ENCODE data around the gene DOCK4.

Gene DOCK4

DNA sequence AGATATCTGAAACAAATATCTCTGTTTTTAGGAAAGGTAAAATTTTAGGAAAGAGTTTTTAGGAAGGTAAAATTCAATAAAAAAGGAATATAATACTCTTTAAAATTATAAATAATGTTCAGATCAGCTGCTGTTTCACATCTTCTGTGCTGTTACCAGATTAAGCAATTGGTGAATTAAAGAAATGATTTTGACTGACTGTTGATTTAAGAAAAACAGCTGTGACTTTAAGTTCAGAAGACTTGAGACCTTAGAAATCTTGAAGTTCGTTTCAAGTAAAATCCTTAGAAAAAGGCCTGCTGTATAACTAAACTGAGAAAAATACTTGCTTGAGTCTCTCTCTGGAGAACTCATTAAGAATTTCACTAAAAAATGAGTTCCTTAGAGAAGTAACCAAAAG lies 250.6 kb downstream of the DOCK4 start:
- no peaks in the 10 kb centered on the region for H3K9me3 ChIP-seq (ENCODE audit: control insufficient read depth in 2 of 2, low read length in 2 of 2)
- H3K4me1 ChIP-seq (ENCODE audit: control insufficient read depth in 2 of 2, insufficient read depth in 2 of 2, low read length in 2 of 2), result no peaks in the 10 kb centered on the region
- no peaks in the 10 kb centered on the region for H3K27me3 ChIP-seq (ENCODE audit: control insufficient read depth in 2 of 2, insufficient read depth in 2 of 2, low read length in 2 of 2)
- no peak overlapping the region for H3K9ac ChIP-seq (ENCODE audit: low read depth in 1 of 2, low read length in 2 of 2)
- H3K4me3 ChIP-seq (ENCODE audit: low read length in 2 of 2), result no peak overlapping the region
- H3K27ac ChIP-seq (ENCODE audit: low read depth in 2 of 2, low read length in 2 of 2), result no peak overlapping the region
- no peaks in the 10 kb centered on the region for H3K36me3 ChIP-seq (ENCODE audit: control insufficient read depth in 2 of 2, insufficient read depth in 2 of 2, low read length in 2 of 2)

DNA sequence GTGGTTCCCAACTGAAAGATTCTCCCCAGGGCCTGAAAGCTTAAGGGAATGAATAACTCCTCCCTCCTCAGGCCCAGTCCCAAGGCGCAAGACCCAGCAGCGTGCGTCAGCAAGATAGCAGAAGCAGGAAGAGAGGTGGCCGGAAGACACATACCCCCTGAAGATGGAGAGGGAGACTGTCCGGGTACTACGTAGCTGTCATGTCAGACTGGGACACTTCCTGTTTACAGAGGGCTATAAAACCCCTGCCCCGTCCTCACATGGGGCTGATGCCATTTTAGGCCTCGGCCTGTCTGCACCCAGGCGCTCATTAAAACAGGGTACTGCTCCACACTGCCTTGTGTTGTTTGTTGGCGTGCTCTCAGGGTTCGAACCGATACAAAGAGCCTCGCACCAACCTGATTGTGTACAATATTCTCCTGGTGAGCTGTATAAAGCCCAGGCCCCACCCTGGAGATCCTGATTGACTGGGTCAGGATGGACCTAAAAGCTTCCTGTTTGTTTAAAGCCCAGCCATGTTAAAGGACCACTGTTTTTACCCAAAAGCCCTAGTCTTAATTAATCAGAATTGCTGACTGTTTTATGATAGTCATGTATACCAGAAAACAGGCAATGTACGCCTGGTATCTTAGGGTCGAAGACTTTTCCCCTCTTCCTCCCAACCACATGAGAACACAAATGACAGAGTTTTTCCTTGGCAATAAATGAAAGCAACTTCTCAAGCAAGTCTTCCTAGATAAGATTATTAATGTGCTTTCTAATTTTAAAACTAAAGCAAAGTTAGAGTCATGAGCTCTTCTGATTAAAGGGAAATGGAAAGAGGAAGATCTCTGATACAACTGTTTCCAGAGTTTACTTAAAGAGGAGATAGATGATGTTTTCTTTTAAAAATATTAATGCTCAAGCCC lies 251.5 kb downstream of the DOCK4 start:
- Histone ChIP-seq H3K4me1 (ENCODE audit: control insufficient read depth in 2 of 2, insufficient read depth in 2 of 2, low read length in 2 of 2) (no peaks in the 10 kb centered on the region), H3K27ac (ENCODE audit: low read depth in 2 of 2, low read length in 2 of 2) (no peak overlapping the region), H3K4me3 (ENCODE audit: low read length in 2 of 2) (no peak overlapping the region), H3K36me3 (ENCODE audit: control insufficient read depth in 2 of 2, insufficient read depth in 2 of 2, low read length in 2 of 2) (no peaks in the 10 kb centered on the region), H3K27me3 (ENCODE audit: control insufficient read depth in 2 of 2, insufficient read depth in 2 of 2, low read length in 2 of 2) (no peaks in the 10 kb centered on the region), H3K9me3 (ENCODE audit: control insufficient read depth in 2 of 2, low read length in 2 of 2) (no peaks in the 10 kb centered on the region), H3K9ac (ENCODE audit: low read depth in 1 of 2, low read length in 2 of 2) (no peak overlapping the region)

DNA sequence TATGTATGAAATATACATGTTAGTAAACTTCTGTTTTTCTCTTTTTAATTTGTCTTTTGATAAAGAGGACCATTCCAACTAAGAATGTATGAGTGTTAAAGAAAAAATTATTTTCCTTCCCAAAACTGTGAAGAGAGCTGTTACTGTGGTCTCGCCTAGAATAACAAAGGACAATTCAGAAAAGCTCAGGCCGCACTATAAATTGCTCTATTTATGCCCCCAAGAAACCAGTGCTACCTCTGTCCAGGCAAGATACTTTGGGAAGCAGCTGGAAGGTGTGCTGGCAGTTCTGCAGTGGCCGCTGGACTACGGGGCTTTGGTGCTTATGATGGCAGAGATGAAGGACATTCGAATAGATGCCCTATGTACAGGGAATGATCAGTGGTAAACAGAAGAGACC lies 252.1 kb downstream of the DOCK4 start:
- Histone ChIP-seq H3K27ac (ENCODE audit: low read depth in 2 of 2, low read length in 2 of 2) (no peak overlapping the region), H3K9ac (ENCODE audit: low read depth in 1 of 2, low read length in 2 of 2) (no peak overlapping the region)

DNA sequence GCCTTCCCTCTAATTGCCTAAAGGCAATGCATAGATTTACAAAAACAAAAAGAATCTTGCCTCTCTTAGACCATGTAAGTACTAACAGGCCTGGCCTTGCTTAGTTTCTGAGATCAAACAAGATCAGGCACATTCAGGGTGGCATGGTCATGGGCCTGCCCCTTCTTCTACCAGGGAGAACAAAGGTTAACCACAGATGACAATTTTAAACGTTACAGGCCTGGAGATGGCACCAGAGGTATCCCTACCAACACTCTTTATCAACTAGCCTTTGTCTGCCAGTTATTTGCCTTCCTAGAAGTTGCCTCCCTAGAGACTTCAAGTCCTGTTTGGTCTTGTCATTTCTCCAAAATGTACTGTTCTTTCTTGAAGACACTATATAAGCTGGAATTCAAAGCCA lies 252.6 kb downstream of the DOCK4 start:
- H3K9me3 ChIP-seq (ENCODE audit: control insufficient read depth in 2 of 2, low read length in 2 of 2), result no peaks in the 10 kb centered on the region
- H3K9ac ChIP-seq (ENCODE audit: low read depth in 1 of 2, low read length in 2 of 2), result no peak overlapping the region
- H3K4me1 ChIP-seq (ENCODE audit: control insufficient read depth in 2 of 2, insufficient read depth in 2 of 2, low read length in 2 of 2), result no peaks in the 10 kb centered on the region
- no peaks in the 10 kb centered on the region for H3K36me3 ChIP-seq (ENCODE audit: control insufficient read depth in 2 of 2, insufficient read depth in 2 of 2, low read length in 2 of 2)
- no peak overlapping the region for H3K27ac ChIP-seq (ENCODE audit: low read depth in 2 of 2, low read length in 2 of 2)
- no peaks in the 10 kb centered on the region for H3K27me3 ChIP-seq (ENCODE audit: control insufficient read depth in 2 of 2, insufficient read depth in 2 of 2, low read length in 2 of 2)
- H3K4me3 ChIP-seq (ENCODE audit: low read length in 2 of 2), result no peak overlapping the region

More for the DNA sequence above, 252.1 kb downstream of the DOCK4 start:
- Histone ChIP-seq H3K4me3 (ENCODE audit: low read length in 2 of 2) (no peak overlapping the region), H3K4me1 (ENCODE audit: control insufficient read depth in 2 of 2, insufficient read depth in 2 of 2, low read length in 2 of 2) (no peaks in the 10 kb centered on the region), H3K27me3 (ENCODE audit: control insufficient read depth in 2 of 2, insufficient read depth in 2 of 2, low read length in 2 of 2) (no peaks in the 10 kb centered on the region), H3K9me3 (ENCODE audit: control insufficient read depth in 2 of 2, low read length in 2 of 2) (no peaks in the 10 kb centered on the region), H3K36me3 (ENCODE audit: control insufficient read depth in 2 of 2, insufficient read depth in 2 of 2, low read length in 2 of 2) (no peaks in the 10 kb centered on the region)

DNA sequence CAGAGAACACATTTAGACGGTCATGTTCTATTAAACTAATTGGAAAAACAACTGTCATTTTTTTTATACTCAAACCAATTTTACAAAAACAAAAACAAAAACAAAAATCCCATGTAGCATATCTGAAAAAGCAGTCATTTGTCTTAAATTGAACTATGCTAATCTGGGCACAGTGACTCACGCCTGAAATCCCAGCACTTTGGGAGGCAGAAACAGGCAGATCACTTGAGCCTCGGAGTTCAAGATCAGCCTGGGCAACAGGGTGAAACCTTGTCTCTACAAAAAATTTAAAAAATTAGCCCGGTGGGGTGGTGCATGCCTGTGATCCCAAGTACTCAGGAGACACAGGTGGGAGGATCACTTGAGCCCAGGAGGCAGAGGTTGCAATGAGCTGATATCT lies 253.4 kb downstream of the DOCK4 start:
- no peaks in the 10 kb centered on the region for H3K36me3 ChIP-seq (ENCODE audit: control insufficient read depth in 2 of 2, insufficient read depth in 2 of 2, low read length in 2 of 2)
- H3K4me1 ChIP-seq (ENCODE audit: control insufficient read depth in 2 of 2, insufficient read depth in 2 of 2, low read length in 2 of 2), result no peaks in the 10 kb centered on the region
- H3K4me3 ChIP-seq (ENCODE audit: low read length in 2 of 2), result no peak overlapping the region
- H3K27me3 ChIP-seq (ENCODE audit: control insufficient read depth in 2 of 2, insufficient read depth in 2 of 2, low read length in 2 of 2), result no peaks in the 10 kb centered on the region
- H3K9me3 ChIP-seq (ENCODE audit: control insufficient read depth in 2 of 2, low read length in 2 of 2), result no peaks in the 10 kb centered on the region
- H3K27ac ChIP-seq (ENCODE audit: low read depth in 2 of 2, low read length in 2 of 2), result no peak overlapping the region
- H3K9ac ChIP-seq (ENCODE audit: low read depth in 1 of 2, low read length in 2 of 2), result no peak overlapping the region

DNA sequence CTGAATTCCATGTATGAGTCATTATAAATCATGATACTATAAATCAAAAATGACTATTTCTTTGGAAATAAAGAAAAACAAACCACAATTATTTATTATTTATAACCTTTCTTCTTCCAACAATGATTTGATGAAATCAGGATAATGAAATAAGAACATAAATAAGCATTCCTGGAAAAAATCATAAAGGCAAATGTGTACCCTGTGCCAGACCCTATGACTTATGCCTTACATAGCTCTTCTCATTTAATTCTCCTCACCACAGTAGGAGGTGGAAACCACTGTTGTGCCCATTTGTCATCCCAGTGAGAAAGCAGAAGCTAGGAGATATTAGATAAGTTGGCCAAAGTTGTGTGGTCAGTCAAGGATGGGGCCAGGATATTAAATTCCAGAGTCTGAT lies 255.1 kb downstream of the DOCK4 start:
- Histone ChIP-seq H3K27me3 (ENCODE audit: control insufficient read depth in 2 of 2, insufficient read depth in 2 of 2, low read length in 2 of 2) (no peaks in the 10 kb centered on the region), H3K9ac (ENCODE audit: low read depth in 1 of 2, low read length in 2 of 2) (no peak overlapping the region), H3K4me1 (ENCODE audit: control insufficient read depth in 2 of 2, insufficient read depth in 2 of 2, low read length in 2 of 2) (no peaks in the 10 kb centered on the region), H3K27ac (ENCODE audit: low read depth in 2 of 2, low read length in 2 of 2) (no peak overlapping the region), H3K36me3 (ENCODE audit: control insufficient read depth in 2 of 2, insufficient read depth in 2 of 2, low read length in 2 of 2) (no peaks in the 10 kb centered on the region), H3K4me3 (ENCODE audit: low read length in 2 of 2) (no peak overlapping the region), H3K9me3 (ENCODE audit: control insufficient read depth in 2 of 2, low read length in 2 of 2) (no peaks in the 10 kb centered on the region)

DNA sequence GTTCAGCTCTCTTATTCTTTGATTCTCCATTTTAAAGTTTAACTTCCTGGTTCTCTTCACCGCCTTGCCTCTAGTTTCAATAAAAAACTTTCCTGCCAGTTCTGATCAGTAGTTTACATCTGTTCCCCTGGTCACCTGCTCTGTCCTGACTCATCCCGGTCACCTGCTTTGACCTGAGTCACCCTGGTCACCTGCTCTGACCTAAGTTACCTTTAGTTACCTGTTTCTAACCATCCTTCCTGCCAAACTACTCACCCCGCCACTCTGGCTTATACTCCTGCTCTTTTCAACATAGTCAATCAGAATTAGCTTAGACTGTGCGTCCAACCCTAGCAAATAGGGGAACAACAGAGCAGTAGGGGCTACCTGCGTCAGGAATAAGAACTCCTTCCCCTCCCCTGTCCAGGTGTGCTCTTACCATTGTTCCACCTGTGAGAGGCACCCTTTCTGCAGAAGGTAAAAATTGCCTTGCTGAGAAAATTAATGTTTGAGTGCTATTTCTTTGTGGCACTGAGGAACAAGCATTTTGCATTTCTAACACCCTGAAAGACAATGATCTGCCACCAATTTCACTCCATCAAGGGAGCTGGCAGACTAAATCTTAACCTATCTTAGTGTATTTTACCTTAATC lies 263.6 kb downstream of the DOCK4 start:
- Histone ChIP-seq H3K27ac (ENCODE audit: low read depth in 2 of 2, low read length in 2 of 2) (no peak overlapping the region), H3K4me3 (ENCODE audit: low read length in 2 of 2) (no peak overlapping the region), H3K4me1 (ENCODE audit: control insufficient read depth in 2 of 2, insufficient read depth in 2 of 2, low read length in 2 of 2) (no peaks in the 10 kb centered on the region), H3K36me3 (ENCODE audit: control insufficient read depth in 2 of 2, insufficient read depth in 2 of 2, low read length in 2 of 2) (peaks cover 0 to 2% of the 10 kb centered on the region in 2 donors), H3K9me3 (ENCODE audit: control insufficient read depth in 2 of 2, low read length in 2 of 2) (peaks cover 3 to 8% of the 10 kb centered on the region in 2 donors), H3K27me3 (ENCODE audit: control insufficient read depth in 2 of 2, insufficient read depth in 2 of 2, low read length in 2 of 2) (no peaks in the 10 kb centered on the region), H3K9ac (ENCODE audit: low read depth in 1 of 2, low read length in 2 of 2) (no peak overlapping the region)

DNA sequence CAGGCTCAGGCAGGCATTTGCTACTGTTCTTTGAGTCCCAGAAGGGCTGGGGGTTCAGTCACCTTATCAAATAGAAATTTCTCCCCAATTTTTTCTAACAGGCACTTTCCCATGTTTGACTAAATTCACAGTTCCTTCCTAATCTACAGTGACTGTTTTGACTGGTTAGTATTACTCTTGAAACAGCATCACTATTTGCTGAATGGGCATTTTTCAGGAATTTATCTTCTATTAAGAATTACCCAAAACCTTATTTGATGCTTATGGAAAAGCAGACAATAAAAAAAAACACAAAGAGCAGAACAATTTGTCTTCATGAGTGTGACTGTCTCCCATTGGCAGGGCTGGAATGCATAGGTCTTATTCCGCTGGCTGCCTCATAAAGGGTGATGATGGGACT lies 269.0 kb downstream of the DOCK4 start:
- Histone ChIP-seq H3K4me1 (ENCODE audit: control insufficient read depth in 2 of 2, insufficient read depth in 2 of 2, low read length in 2 of 2) (peaks cover 0 to 2% of the 10 kb centered on the region in 2 donors), H3K4me3 (ENCODE audit: low read length in 2 of 2) (no peak overlapping the region), H3K9me3 (ENCODE audit: control insufficient read depth in 2 of 2, low read length in 2 of 2) (no peaks in the 10 kb centered on the region), H3K36me3 (ENCODE audit: control insufficient read depth in 2 of 2, insufficient read depth in 2 of 2, low read length in 2 of 2) (peaks cover 0 to 3% of the 10 kb centered on the region in 2 donors), H3K9ac (ENCODE audit: low read depth in 1 of 2, low read length in 2 of 2) (no peak overlapping the region), H3K27me3 (ENCODE audit: control insufficient read depth in 2 of 2, insufficient read depth in 2 of 2, low read length in 2 of 2) (no peaks in the 10 kb centered on the region), H3K27ac (ENCODE audit: low read depth in 2 of 2, low read length in 2 of 2) (no peak overlapping the region)

DNA sequence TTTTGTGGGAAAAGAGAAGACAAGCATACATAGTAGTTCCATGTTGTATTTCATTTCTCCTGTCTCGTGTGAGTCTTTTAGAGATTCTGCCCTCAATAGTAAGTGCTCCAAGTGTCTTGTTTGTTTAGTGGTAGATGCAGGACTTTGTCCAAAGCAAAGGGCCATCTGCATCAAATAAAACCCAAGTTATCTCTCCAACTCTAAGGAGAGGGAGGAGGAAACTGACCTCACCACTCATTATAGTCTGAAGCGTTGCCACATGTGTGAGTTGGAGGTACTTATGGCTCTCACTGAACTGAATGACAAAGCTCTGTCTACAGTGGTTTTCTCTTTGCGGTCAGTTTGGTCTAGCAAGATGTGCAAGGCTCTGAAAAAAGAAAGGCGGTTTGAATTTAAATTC lies 272.6 kb downstream of the DOCK4 start:
- no peak overlapping the region for H3K4me3 ChIP-seq (ENCODE audit: low read length in 2 of 2)
- no peak overlapping the region for H3K27ac ChIP-seq (ENCODE audit: low read depth in 2 of 2, low read length in 2 of 2)
- peaks cover 0 to 2% of the 10 kb centered on the region in 2 donors for H3K4me1 ChIP-seq (ENCODE audit: control insufficient read depth in 2 of 2, insufficient read depth in 2 of 2, low read length in 2 of 2)
- H3K9ac ChIP-seq (ENCODE audit: low read depth in 1 of 2, low read length in 2 of 2), result no peak overlapping the region
- no peaks in the 10 kb centered on the region for H3K9me3 ChIP-seq (ENCODE audit: control insufficient read depth in 2 of 2, low read length in 2 of 2)
- H3K27me3 ChIP-seq (ENCODE audit: control insufficient read depth in 2 of 2, insufficient read depth in 2 of 2, low read length in 2 of 2), result no peaks in the 10 kb centered on the region
- H3K36me3 ChIP-seq (ENCODE audit: control insufficient read depth in 2 of 2, insufficient read depth in 2 of 2, low read length in 2 of 2), result peaks cover 0 to 3% of the 10 kb centered on the region in 2 donors

DNA sequence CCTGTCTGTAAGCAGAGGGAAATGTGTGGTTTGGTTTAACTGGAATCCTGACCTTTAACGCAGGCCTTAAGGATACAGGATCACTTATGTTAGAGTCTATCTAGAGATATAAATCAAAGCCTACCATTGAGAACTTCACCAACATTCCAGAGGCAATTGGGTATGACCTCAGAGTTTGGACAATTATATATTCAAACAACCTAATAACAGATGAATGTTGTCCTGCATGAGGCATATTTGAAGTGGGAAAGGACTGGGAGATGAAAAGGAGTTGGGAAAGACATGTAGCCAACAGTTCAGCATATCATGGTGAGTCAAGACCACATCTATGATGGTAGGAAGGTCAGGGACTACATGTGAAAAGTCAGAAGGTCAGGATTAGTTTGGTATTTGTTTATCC lies 274.2 kb downstream of the DOCK4 start:
- Histone ChIP-seq H3K9me3 (ENCODE audit: control insufficient read depth in 2 of 2, low read length in 2 of 2) (no peaks in the 10 kb centered on the region), H3K9ac (ENCODE audit: low read depth in 1 of 2, low read length in 2 of 2) (no peak overlapping the region), H3K4me1 (ENCODE audit: control insufficient read depth in 2 of 2, insufficient read depth in 2 of 2, low read length in 2 of 2) (peaks cover 0 to 2% of the 10 kb centered on the region in 2 donors), H3K27me3 (ENCODE audit: control insufficient read depth in 2 of 2, insufficient read depth in 2 of 2, low read length in 2 of 2) (no peaks in the 10 kb centered on the region), H3K36me3 (ENCODE audit: control insufficient read depth in 2 of 2, insufficient read depth in 2 of 2, low read length in 2 of 2) (peaks cover 0 to 3% of the 10 kb centered on the region in 2 donors), H3K27ac (ENCODE audit: low read depth in 2 of 2, low read length in 2 of 2) (no peak overlapping the region), H3K4me3 (ENCODE audit: low read length in 2 of 2) (no peak overlapping the region)

Data from mucosa of rectum (tissue), 2 donors.